GM12892 (cell line): Measurements from ENCODE around the gene RIBC2.

ENCODE experiments used
- POLR2A ChIP-seq: IDR thresholded peaks from 2 replicates; pipeline ENCODE4 v1.6.1; 2011; ENCODE audit warnings: low read depth, low read length, control low read depth
- POLR2AphosphoS5 ChIP-seq: IDR thresholded peaks from 2 replicates; pipeline ENCODE4 v1.6.1; 2011; ENCODE audit warnings: low read depth, low read length, control low read depth

DNA sequence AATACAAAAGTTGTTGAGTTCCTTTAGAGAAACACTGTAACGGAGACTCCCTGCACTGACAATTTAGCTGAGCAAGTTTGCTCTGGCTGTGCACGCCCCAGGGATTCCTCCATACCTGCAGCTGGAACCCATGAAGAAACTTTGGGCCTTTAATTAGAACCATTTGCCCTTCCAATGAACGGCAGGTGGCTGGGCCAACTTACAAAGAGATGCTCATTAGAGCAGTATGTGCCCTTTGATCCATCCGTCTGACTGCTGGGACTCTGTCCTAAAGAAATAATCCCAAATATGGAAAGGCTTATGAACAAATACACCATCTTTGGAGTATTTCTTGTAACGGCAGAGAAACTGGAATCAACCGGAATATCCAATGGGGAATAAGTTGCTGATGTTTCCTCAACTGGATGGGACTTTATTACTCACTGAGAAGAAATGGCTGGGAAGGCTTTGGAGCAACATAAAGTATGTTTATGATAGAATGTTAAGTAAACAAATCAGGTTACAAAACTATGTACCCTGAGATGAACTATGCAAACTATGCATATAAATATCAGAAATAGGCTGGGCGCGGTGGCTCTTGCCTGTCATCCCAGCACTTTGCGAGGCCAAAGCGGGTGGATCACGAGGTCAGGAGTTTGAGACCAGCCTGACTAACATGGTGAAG, 64.7 kb downstream of the RIBC2 start:
- TF ChIP-seq POLR2A = no peak
- no peak for TF ChIP-seq POLR2AphosphoS5
